Measurements from ENCODE around the gene LONRF2.

GRCh38 chr2:100243631-100244030, 78.7 kb downstream of the LONRF2 start:
- TF ChIP-seq POLR2A (IDR thresholded peaks at IDR 0.05; ENCODE audit: borderline replicate concordance, extremely low read depth, insufficient read depth, insufficient read length), result no peak
- no peak for TF ChIP-seq CTCF (IDR thresholded peaks at IDR 0.05 in 2 of 3, conservative IDR thresholded peaks at IDR 0.05 in 1 of 3; ENCODE audit: borderline replicate concordance in 1 of 3, insufficient read depth in 1 of 3, low read depth in 2 of 3, low read length in 2 of 3)
- no peak for TF ChIP-seq ZFX (IDR thresholded peaks at IDR 0.05)
- TF ChIP-seq, protein P1, sequence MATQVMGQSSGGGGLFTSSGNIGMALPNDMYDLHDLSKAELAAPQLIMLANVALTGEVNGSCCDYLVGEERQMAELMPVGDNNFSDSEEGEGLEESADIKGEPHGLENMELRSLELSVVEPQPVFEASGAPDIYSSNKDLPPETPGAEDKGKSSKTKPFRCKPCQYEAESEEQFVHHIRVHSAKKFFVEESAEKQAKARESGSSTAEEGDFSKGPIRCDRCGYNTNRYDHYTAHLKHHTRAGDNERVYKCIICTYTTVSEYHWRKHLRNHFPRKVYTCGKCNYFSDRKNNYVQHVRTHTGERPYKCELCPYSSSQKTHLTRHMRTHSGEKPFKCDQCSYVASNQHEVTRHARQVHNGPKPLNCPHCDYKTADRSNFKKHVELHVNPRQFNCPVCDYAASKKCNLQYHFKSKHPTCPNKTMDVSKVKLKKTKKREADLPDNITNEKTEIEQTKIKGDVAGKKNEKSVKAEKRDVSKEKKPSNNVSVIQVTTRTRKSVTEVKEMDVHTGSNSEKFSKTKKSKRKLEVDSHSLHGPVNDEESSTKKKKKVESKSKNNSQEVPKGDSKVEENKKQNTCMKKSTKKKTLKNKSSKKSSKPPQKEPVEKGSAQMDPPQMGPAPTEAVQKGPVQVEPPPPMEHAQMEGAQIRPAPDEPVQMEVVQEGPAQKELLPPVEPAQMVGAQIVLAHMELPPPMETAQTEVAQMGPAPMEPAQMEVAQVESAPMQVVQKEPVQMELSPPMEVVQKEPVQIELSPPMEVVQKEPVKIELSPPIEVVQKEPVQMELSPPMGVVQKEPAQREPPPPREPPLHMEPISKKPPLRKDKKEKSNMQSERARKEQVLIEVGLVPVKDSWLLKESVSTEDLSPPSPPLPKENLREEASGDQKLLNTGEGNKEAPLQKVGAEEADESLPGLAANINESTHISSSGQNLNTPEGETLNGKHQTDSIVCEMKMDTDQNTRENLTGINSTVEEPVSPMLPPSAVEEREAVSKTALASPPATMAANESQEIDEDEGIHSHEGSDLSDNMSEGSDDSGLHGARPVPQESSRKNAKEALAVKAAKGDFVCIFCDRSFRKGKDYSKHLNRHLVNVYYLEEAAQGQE (IDR thresholded peaks at IDR 0.05; ENCODE audit: low read depth), result no peak
- TF ChIP-seq YY1 (IDR thresholded peaks at IDR 0.05; ENCODE audit: extremely low read depth, insufficient replicate concordance, low read depth, low read length), result no peak
- no peak for TF ChIP-seq RAD21 (IDR thresholded peaks at IDR 0.05; ENCODE audit: low read depth)
- TF ChIP-seq POLR2AphosphoS5 (IDR thresholded peaks at IDR 0.05; ENCODE audit: low read depth, low read length), result no peak
- TF ChIP-seq SIN3A (IDR thresholded peaks at IDR 0.05; ENCODE audit: low read depth), result no peak
- no peak for TF ChIP-seq TCF7L2 (IDR thresholded peaks at IDR 0.05; ENCODE audit: borderline replicate concordance, extremely low read depth, insufficient read depth, insufficient read length)
- TF ChIP-seq EZH2phosphoT487 (IDR thresholded peaks at IDR 0.05; ENCODE audit: borderline replicate concordance), result no peak
- TF ChIP-seq EZH2 (IDR thresholded peaks at IDR 0.05), result no peak

All from HCT116 (cell line).